ENCODE measurements around the gene TRMT61A.
A peak's percentile ranks its signal among the peaks of the same experiment; 100 is the strongest.
"Not testable (repeated sequence)": the region's sequence is repeated elsewhere in the genome, so short reads cannot be mapped to it uniquely, and the experiment has no call there.

Gene TRMT61A

GRCh38 chr14:103507751-103508150 lies 21.2 kb upstream of the TRMT61A start:
- DNase-seq (ENCODE audit: low read depth): no peak
- TF ChIP-seq CTCF (IDR thresholded peaks at IDR 0.05; ENCODE audit: control insufficient read depth, insufficient read depth, low read depth, low read length, missing control alignments): no peak
- H3K4me3 ChIP-seq (ENCODE audit: control insufficient read depth, low read depth, low read length): no peak overlapping the region

GRCh38 chr14:103508521-103509329 lies 20.3 kb upstream of the TRMT61A start:
- DNase-seq (ENCODE audit: low read depth): no peak
- no peak for TF ChIP-seq CTCF (IDR thresholded peaks at IDR 0.05; ENCODE audit: control insufficient read depth, insufficient read depth, low read depth, low read length, missing control alignments)
- H3K4me3 ChIP-seq (ENCODE audit: control insufficient read depth, low read depth, low read length): no peak overlapping the region

GRCh38 chr14:103509864-103510723 lies 18.9 kb upstream of the TRMT61A start:
- TF ChIP-seq CTCF (IDR thresholded peaks at IDR 0.05; ENCODE audit: control insufficient read depth, insufficient read depth, low read depth, low read length, missing control alignments): no peak
- DNase-seq (ENCODE audit: low read depth): no peak
- H3K4me3 ChIP-seq (ENCODE audit: control insufficient read depth, low read depth, low read length): no peak overlapping the region

- no peak overlapping the region for H3K4me3 ChIP-seq (ENCODE audit: control insufficient read depth, low read depth, low read length)
- no peak for DNase-seq (ENCODE audit: low read depth)
- TF ChIP-seq CTCF (IDR thresholded peaks at IDR 0.05; ENCODE audit: control insufficient read depth, insufficient read depth, low read depth, low read length, missing control alignments): no peak
Observed at GRCh38 chr14:103510724-103511693, 18.0 kb upstream of the TRMT61A start.

GRCh38 chr14:103512180-103512579 lies 16.8 kb upstream of the TRMT61A start:
- not testable (repeated sequence) for DNase-seq (ENCODE audit: low read depth); H3K4me3 ChIP-seq (ENCODE audit: control insufficient read depth, low read depth, low read length)

GRCh38 chr14:103512701-103513611 lies 16.0 kb upstream of the TRMT61A start:
- peak; percentile 60 for DNase-seq (ENCODE audit: low read depth)
- H3K4me3 ChIP-seq (ENCODE audit: control insufficient read depth, low read depth, low read length): no peak overlapping the region
- TF ChIP-seq CTCF (IDR thresholded peaks at IDR 0.05; ENCODE audit: control insufficient read depth, insufficient read depth, low read depth, low read length, missing control alignments): no peak
